HepG2 (cell line): ENCODE data around the gene RBM47. TPM values are rescaled to one million over a fixed set of nuclear protein-coding genes. Genes with fewer than 3 reads are reported as not detected.

Experiments
- CSRNP1 ChIP-seq: sonication (generic); formaldehyde crosslinking; IDR thresholded peaks from 2 replicates; pipeline ENCODE4 v1.8.1; 2023; ENCODE audit warnings: mild to moderate bottlenecking, missing genetic modification reagents
- FOSL2 ChIP-seq: sonication (generic); formaldehyde crosslinking; IDR thresholded peaks from 2 replicates; pipeline ENCODE4 v1.4.0; 2020; ENCODE audit warnings: missing genetic modification reagents
- FOXP4 ChIP-seq: sonication (generic); formaldehyde crosslinking; IDR thresholded peaks from 2 replicates; pipeline ENCODE4 v1.4.0; 2020; ENCODE audit warnings: missing genetic modification reagents
- HDAC2 ChIP-seq: sonication (generic); formaldehyde crosslinking; IDR thresholded peaks from 2 replicates; pipeline ENCODE4 v1.4.0; 2020; ENCODE audit warnings: missing genetic modification reagents
- IKZF5 ChIP-seq: IDR thresholded peaks from 2 replicates; pipeline ENCODE4 v1.6.1; 2018; ENCODE audit warnings: missing genetic modification reagents, mild to moderate bottlenecking, missing compliant biosample characterization
- KLF12 ChIP-seq: sonication (generic); formaldehyde crosslinking; IDR thresholded peaks from 2 replicates; pipeline ENCODE4 v1.4.0; 2020; ENCODE audit warnings: missing genetic modification reagents, borderline replicate concordance
- MTA3 ChIP-seq: sonication (generic); formaldehyde crosslinking; IDR thresholded peaks from 2 replicates; pipeline ENCODE4 v1.4.0; 2020; ENCODE audit warnings: missing genetic modification reagents
- SIN3A ChIP-seq: IDR thresholded peaks from 2 replicates; pipeline ENCODE4 v1.6.1; 2011; ENCODE audit warnings: low read depth, mild to moderate bottlenecking, control low read depth, low read length, borderline replicate concordance
- SMARCC2 ChIP-seq: fragments of 450-650 bp; IDR thresholded peaks from 2 replicates; pipeline ENCODE4 v1.6.1; 2017; ENCODE audit warnings: antibody characterized with exemption, mild to moderate bottlenecking
- SMARCE1 ChIP-seq: fragments of 450-650 bp; IDR thresholded peaks from 2 replicates; pipeline ENCODE4 v1.6.1; 2017; ENCODE audit warnings: borderline replicate concordance
- ZBTB40 ChIP-seq, 2 experiments: fragments of 450-650 bp in 1 of 2; sonication (generic) in 1 of 2; formaldehyde crosslinking in 1 of 2; IDR thresholded peaks; 2 replicates each; pipeline versions ENCODE4 v1.6.1 to v1.8.0; 2016 to 2022; ENCODE audit warnings: antibody characterized with exemption in 1 of 2, mild to moderate bottlenecking in 1 of 2, missing genetic modification reagents in 1 of 2
- ZMYM3 ChIP-seq: sonication (generic); formaldehyde crosslinking; IDR thresholded peaks from 2 replicates; pipeline ENCODE4 v1.5.1; 2020; ENCODE audit warnings: mild to moderate bottlenecking, missing genetic modification reagents
- ZNF234 ChIP-seq: sonication (generic); formaldehyde crosslinking; conservative IDR thresholded peaks from 2 replicates; pipeline ENCODE4 v1.5.1; 2020; ENCODE audit warnings: mild to moderate bottlenecking, missing genetic modification reagents
- ZNF605 ChIP-seq: sonication (generic); formaldehyde crosslinking; IDR thresholded peaks from 2 replicates; pipeline ENCODE4 v1.8.0; 2022; ENCODE audit warnings: mild to moderate bottlenecking, missing genetic modification reagents
- ZNF839 ChIP-seq: sonication (generic); formaldehyde crosslinking; IDR thresholded peaks from 2 replicates; pipeline ENCODE4 v1.4.0; 2020; ENCODE audit warnings: missing genetic modification reagents, mild to moderate bottlenecking, borderline replicate concordance
- polyA plus RNA-seq, 8 experiments: library from polyadenylated mRNA; depleted of rRNA in 3 of 8; stranded (reverse) in 7 of 8; unstranded in 1 of 8; fragments of >200 nt; fragmentation: Illumina TruSeq in 4 of 8; extraction: Trizol in 4 of 8; gene quantifications; 2 replicates each; pipeline versions ENCODE4 v1.2.1 to v1.2.3, GENCODE V29; 2011 to 2016; ENCODE audit warnings: low read depth in 4 of 8, missing spikeins in 1 of 8, mixed read lengths in 1 of 8; ENCODE audit not compliant: insufficient read depth in 1 of 8
- total RNA-seq, 5 experiments: library from RNA; depleted of rRNA; stranded (reverse); fragments of >200 nt; fragmentation: Illumina TruSeq; extraction: Trizol; gene quantifications; 2 replicates each; pipeline ENCODE4 v1.2.3, GENCODE V29; 2016; ENCODE audit warnings: low read depth in 1 of 5

Gene RBM47
- total and polyA plus RNA-seq, 2 of the 13 experiments (the other 11 are each of a cell fraction or from before 2014, with no cell fraction given): 1.2 to 2.5 TPM

- TF ChIP-seq ZBTB40 (IDR thresholded peaks at IDR 0.05): no peak
- TF ChIP-seq ZBTB40 (CRISPR knock-in tag; IDR thresholded peaks at IDR 0.05): no peak; the same call in 1 of the 2 replicates
- no peak for TF ChIP-seq IKZF5
- no peak for TF ChIP-seq SIN3A
- TF ChIP-seq SMARCC2: no peak
- TF ChIP-seq KLF12 (CRISPR knock-in tag): peak; percentile 51; the same call in 1 of the 2 replicates
- TF ChIP-seq ZNF234: no peak
- peak; percentile 93 for TF ChIP-seq HDAC2 (CRISPR knock-in tag)
- no peak for TF ChIP-seq ZNF605
- TF ChIP-seq CSRNP1 (CRISPR knock-in tag): no peak
- TF ChIP-seq ZMYM3: peak; percentile 55; the same call in 1 of the 2 replicates
- TF ChIP-seq MTA3 (CRISPR knock-in tag): no peak
- TF ChIP-seq FOXP4: peak; percentile 82
- TF ChIP-seq FOSL2 (CRISPR knock-in tag): peak; percentile 80
- no peak for TF ChIP-seq SMARCE1
- TF ChIP-seq ZNF839: no peak
These were observed 155.9 kb downstream of the RBM47 start (continued) for GRCh38 chr4:40473578-40474388.
